ENCODE data around the gene ZBTB21.

DNA sequence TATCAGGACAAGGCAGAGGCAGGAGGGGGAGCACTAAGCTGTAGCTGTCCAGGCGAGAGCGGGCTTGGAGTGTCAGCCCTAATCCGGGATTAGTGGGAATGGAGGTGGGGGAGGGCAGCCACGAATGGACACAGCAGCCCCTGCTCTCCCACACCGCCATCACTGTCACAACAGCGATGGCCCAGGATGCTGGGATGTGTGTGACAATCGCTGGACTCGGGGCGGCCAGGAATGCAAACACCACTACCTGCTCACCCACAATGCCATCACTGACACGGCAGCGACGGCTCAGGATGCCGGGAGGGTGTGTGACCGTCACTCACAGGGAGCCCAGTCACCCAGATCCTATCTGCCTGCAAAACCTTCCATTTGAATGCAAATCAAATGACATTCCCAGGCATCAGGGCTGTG, 59.2 kb downstream of the ZBTB21 start:
- TF ChIP-seq, protein P1, sequence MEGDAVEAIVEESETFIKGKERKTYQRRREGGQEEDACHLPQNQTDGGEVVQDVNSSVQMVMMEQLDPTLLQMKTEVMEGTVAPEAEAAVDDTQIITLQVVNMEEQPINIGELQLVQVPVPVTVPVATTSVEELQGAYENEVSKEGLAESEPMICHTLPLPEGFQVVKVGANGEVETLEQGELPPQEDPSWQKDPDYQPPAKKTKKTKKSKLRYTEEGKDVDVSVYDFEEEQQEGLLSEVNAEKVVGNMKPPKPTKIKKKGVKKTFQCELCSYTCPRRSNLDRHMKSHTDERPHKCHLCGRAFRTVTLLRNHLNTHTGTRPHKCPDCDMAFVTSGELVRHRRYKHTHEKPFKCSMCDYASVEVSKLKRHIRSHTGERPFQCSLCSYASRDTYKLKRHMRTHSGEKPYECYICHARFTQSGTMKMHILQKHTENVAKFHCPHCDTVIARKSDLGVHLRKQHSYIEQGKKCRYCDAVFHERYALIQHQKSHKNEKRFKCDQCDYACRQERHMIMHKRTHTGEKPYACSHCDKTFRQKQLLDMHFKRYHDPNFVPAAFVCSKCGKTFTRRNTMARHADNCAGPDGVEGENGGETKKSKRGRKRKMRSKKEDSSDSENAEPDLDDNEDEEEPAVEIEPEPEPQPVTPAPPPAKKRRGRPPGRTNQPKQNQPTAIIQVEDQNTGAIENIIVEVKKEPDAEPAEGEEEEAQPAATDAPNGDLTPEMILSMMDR (IDR thresholded peaks at IDR 0.05; ENCODE audit: low read depth, low read length, poor library complexity, severe bottlenecking) = no peak
- TF ChIP-seq EZH2phosphoT487 (IDR thresholded peaks at IDR 0.05; ENCODE audit: borderline replicate concordance, low read length) = no peak

Measured in DOHH2 (cell line).